ENCODE data around the gene ABTB2.
"Not testable (repeated sequence)": the region's sequence is repeated elsewhere in the genome, so short reads cannot be mapped to it uniquely, and the experiment has no call there.

ABTB2 gene

GRCh38 chr11:34182921-34183685 lies 174.7 kb downstream of the ABTB2 start:
- Histone ChIP-seq H3K27me3 (replicated peaks) (no peaks in the 10 kb centered on the region), H3K36me3 (replicated peaks) (no peaks in the 10 kb centered on the region), H3K4me3 (ENCODE audit: low read depth, low read length) (no peak overlapping the region), H3K27ac (no peak overlapping the region)
- DNase-seq, result no peak
- in situ Hi-C loops (cut with HindIII; ENCODE audit: low pct_ligation_motif_present, low sequenced_read_pairs), result no loop called here
- no peak for TF ChIP-seq CTCF (IDR thresholded peaks at IDR 0.05; ENCODE audit: low read depth, low read length, missing control alignments)

DNA sequence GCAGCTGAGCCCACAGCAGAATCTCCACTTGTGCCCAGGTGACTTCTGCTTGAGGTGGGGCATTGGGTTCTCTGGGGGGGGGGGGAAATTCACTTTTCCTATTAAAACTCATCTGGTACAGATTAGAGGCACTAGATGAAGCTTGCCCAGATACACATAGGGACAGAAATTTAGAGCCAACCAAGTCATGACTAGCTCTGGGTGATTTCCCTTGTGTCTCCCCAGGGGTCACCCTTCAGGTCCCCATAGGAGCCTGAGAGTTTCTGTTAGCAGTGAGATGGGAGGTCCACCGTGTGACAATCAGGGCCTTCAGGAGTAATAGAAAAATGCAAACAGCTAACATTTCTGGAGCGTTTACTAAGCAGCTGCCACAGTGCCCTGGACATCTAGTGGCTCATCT lies 175.4 kb downstream of the ABTB2 start:
- no peaks in the 10 kb centered on the region for H3K27me3 ChIP-seq (replicated peaks)
- in situ Hi-C loops (cut with HindIII; ENCODE audit: low pct_ligation_motif_present, low sequenced_read_pairs), result no loop called here
- no peak overlapping the region for H3K4me3 ChIP-seq (ENCODE audit: low read depth, low read length)
- no peak for DNase-seq
- no peaks in the 10 kb centered on the region for H3K36me3 ChIP-seq (replicated peaks)
- H3K27ac ChIP-seq, result no peak overlapping the region
- TF ChIP-seq CTCF (IDR thresholded peaks at IDR 0.05; ENCODE audit: low read depth, low read length, missing control alignments), result no peak

DNA sequence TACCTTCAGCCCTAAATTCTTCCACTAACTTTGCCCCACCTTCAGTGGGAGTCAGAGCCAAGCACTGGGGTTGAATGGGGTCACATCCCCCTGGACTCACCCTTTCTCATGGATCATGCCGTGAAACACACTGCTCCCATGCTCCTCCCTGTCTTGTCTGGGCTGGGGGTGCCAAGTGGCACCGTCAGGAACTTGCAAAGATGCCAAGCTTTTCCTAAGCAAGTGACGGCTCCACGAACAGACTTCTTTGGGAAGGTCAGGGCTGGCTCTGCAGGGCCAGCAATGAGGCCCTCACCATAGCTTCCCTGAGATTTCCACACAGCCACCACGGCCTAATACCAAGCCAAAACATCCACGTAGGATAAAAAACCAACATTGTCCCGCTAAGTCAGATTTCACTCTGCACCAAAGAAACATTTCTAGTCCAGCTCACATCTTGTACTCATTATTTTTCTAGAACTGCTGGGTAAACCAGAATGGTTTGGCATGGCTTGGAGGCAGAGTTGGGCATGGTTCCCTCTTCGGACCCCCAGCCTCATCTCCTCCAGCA lies 175.9 kb downstream of the ABTB2 start:
- DNase-seq, result no peak
- Histone ChIP-seq H3K4me3 (ENCODE audit: low read depth, low read length) (no peak overlapping the region), H3K27ac (no peak overlapping the region)

GRCh38 chr11:34181251-34181650 lies 176.6 kb downstream of the ABTB2 start:
- DNase-seq, result no peak
- Histone ChIP-seq H3K4me3 (ENCODE audit: low read depth, low read length) (no peak overlapping the region), H3K36me3 (replicated peaks) (no peaks in the 10 kb centered on the region), H3K27ac (no peak overlapping the region), H3K27me3 (replicated peaks) (no peaks in the 10 kb centered on the region)
- in situ Hi-C loops (cut with HindIII; ENCODE audit: low pct_ligation_motif_present, low sequenced_read_pairs), result no loop called here
- TF ChIP-seq CTCF (IDR thresholded peaks at IDR 0.05; ENCODE audit: low read depth, low read length, missing control alignments), result no peak

More for the DNA sequence above, 175.9 kb downstream of the ABTB2 start:
- TF ChIP-seq CTCF (IDR thresholded peaks at IDR 0.05; ENCODE audit: low read depth, low read length, missing control alignments), result no peak
- Histone ChIP-seq H3K27me3 (replicated peaks) (no peaks in the 10 kb centered on the region), H3K36me3 (replicated peaks) (no peaks in the 10 kb centered on the region)
- in situ Hi-C loops (cut with HindIII; ENCODE audit: low pct_ligation_motif_present, low sequenced_read_pairs), result no loop called here

DNA sequence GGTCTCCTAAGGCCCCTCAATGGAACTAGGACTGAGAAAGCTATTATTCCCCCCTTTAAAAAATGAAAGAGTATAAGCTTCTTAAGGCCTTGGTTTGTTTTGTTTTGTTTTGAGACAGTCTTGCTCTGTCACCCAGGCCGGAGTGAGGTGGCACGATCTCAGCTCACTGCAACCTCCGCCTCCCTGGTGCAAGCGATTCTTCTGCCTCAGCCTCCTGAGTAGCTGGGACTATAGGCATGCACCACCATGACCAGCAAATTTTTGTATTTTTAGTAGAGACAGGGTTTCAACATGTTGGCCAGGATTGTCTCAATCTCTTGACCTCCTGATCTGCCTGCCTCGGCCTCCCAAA lies 177.0 kb downstream of the ABTB2 start:
- in situ Hi-C loops (cut with HindIII; ENCODE audit: low pct_ligation_motif_present, low sequenced_read_pairs); H3K27me3 ChIP-seq (replicated peaks); H3K4me3 ChIP-seq (ENCODE audit: low read depth, low read length); H3K36me3 ChIP-seq (replicated peaks); H3K27ac ChIP-seq; DNase-seq: not testable (repeated sequence)

GRCh38 chr11:34180040-34180813 lies 177.6 kb downstream of the ABTB2 start:
- Histone ChIP-seq H3K36me3 (replicated peaks) (no peaks in the 10 kb centered on the region), H3K27me3 (replicated peaks) (no peaks in the 10 kb centered on the region), H3K27ac (no peak overlapping the region), H3K4me3 (ENCODE audit: low read depth, low read length) (no peak overlapping the region)
- DNase-seq, result no peak
- in situ Hi-C loops (cut with HindIII; ENCODE audit: low pct_ligation_motif_present, low sequenced_read_pairs), result no loop called here
- TF ChIP-seq CTCF (IDR thresholded peaks at IDR 0.05; ENCODE audit: low read depth, low read length, missing control alignments), result no peak

Data from brain microvascular endothelial cell (primary cell).